ENCODE results near the gene MYBPHL.
A peak's percentile ranks its signal among the peaks of the same experiment; 100 is the strongest.
"Not testable (repeated sequence)": the region's sequence is repeated elsewhere in the genome, so short reads cannot be mapped to it uniquely, and the experiment has no call there.

The MYBPHL gene

GRCh38 chr1:109305991-109306390, 820 bp downstream of the MYBPHL start:
- not testable (repeated sequence) for DNase-seq (ENCODE audit: low read depth)

- DNase-seq (ENCODE audit: low read depth) = no peak
Observed at GRCh38 chr1:109304226-109304920, 2.4 kb downstream of the MYBPHL start.

GRCh38 chr1:109301874-109302273, 4.9 kb downstream of the MYBPHL start:
- DNase-seq (ENCODE audit: low read depth) = no peak

- DNase-seq (ENCODE audit: low read depth) = no peak
Observed at GRCh38 chr1:109300650-109301151, 6.1 kb downstream of the MYBPHL start.

- DNase-seq (ENCODE audit: low read depth) = no peak
Observed at GRCh38 chr1:109299558-109300343, 7.1 kb downstream of the MYBPHL start.

DNA sequence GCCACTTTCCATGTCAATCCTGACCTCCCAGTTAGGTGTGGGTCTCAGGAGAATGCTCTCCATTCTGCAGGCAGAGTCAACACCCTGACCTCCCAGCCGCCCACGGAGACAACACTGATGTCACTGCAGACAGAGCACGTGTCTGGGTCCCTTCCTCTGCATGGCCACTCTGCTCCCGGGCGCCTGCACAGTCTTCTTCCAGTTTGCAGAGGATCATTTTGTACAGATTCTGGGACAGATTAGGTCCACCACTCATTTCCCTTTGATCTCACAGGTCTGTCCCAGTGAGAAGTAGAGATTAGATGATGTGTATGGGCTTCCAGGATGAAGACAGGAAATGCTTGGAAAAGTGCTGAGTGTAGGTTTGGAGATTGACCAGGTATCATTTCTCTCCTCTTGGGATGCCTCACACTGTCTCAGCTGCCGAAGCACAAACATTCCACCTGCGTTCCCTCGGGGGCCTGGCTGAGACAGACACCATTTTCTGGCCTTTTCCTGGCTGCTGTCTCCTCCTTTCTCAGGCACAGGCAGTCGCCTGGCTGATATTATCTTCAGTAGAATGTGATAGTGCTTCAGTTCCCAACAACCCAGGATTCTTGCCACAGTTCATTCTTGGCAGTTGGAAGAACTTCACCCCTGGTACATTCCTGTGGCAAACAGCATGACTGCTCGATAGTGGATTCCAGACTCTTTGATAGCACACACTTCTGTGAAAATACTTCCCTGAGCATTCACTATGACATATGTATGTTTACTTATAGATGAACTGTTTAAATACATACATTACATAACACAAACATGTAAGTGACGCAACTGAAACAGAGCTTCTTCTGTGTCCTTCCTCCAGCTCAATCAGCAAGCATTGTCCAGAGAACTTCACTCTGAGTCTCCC, 7.9 kb downstream of the MYBPHL start:
- DNase-seq (ENCODE audit: low read depth) = no peak

DNA sequence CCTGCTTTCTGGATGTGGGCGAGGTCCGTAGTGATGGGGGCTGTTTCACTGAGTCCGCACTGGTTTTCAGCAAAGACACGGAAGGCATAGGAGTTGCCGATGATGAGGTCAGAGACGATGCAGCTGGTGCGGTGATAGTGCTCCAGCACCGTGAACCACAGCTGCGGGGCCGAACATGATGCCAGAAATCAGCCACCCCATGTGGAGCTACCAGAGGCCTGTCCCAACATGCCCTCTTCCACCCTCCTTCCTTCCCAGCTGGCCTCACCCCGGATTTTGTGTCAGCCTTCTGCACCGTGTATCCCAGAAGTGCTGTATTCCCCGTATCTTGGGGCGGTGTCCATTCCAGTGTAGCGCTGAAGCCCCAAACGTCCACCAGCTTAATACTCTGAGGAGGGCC, 10.0 kb downstream of the MYBPHL start:
- DNase-seq (ENCODE audit: low read depth) = no peak

GRCh38 chr1:109295712-109296415, 10.9 kb downstream of the MYBPHL start:
- no peak for DNase-seq (ENCODE audit: low read depth)

- DNase-seq (ENCODE audit: low read depth) = no peak
Observed at GRCh38 chr1:109294481-109294880, 12.3 kb downstream of the MYBPHL start.

DNA sequence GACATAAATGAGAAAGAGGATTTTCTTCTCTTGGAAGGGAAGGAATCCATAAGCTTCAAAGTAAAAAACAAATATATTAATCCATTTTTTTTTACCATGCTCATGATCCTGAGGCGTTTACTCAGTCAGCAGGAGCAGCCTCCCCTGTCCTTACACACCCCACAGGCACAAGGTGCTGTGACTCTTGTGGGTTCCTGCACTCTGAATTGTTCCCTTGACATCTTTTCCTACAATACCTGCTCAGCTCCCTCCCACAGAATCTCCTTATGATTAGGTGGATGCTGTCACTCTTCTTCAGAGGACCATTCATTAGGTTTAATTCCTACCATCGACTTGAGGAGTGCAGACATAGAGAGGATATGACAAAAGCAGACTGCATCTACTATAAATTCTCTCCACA, 13.8 kb downstream of the MYBPHL start:
- DNase-seq (ENCODE audit: low read depth) = no peak

GRCh38 chr1:109292364-109292763, 14.4 kb downstream of the MYBPHL start:
- no peak for DNase-seq (ENCODE audit: low read depth)

- DNase-seq (ENCODE audit: low read depth) = no peak
Observed at GRCh38 chr1:109290998-109291397, 15.8 kb downstream of the MYBPHL start.

GRCh38 chr1:109290137-109290536, 16.7 kb downstream of the MYBPHL start:
- DNase-seq (ENCODE audit: low read depth) = no peak

DNA sequence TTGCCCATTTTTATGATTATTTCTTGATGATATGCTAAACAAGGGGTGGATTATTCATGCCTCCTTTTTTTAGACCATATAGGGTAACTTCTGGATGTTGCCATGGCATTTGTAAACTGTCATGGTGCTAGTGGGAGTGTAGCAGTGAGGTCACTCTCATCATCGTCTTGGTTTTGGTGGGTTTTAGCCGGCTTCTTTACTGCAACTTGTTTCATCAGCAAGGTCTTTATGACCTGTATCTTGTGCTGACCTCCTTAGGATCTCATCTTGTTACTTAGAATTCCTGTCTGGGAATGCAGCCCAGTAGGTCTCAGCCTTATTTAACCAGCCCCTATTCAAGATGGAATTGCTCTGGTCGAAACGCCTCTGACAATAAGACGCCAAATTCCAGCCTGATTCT, 20.0 kb downstream of the MYBPHL start:
- DNase-seq (ENCODE audit: low read depth) = not testable (repeated sequence)

DNA sequence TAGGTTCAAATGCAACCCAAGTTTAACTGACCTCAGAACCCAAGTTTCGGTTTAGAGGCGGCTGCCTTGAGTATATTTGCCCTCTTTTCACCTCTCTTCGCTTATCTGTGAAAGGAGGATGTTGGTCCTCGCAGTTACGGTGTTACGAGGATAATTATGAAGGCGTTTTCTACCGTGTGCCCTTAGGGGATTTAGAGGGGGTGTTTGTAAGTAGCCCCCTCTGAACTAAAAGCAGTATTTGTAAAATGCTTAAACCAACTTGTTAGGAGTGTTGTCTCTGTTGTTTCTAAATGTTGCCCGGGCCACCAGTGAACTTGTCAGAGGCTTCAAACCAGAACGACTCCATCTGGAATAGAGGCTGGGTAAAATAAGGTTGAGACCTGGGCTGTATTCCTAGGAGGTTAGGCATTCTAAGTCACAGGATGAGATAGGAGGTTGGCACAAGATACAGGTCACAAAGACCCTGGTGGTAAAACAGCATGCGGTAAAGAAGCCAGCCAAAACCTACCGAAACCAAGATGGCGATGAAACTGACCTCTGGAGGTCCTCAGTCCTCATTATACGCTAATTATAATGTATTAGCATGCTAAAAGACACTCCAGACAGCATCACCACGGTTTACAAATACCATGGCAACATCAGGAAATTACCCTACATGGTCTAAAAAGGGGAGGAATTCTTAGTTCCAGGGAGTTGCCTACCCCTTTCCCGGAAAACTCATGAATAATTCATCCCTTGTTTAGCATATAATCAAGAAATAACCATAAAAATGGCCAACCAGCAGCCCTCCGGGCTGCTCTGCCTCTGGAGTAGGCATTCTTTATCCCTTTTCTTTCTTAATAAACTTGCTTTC, 22.8 kb downstream of the MYBPHL start:
- DNase-seq (ENCODE audit: low read depth) = no peak

- DNase-seq (ENCODE audit: low read depth) = peak; percentile 80
Observed at GRCh38 chr1:109282952-109283747, 23.7 kb downstream of the MYBPHL start, which contains the start of gene PSRC1. Gene PSRC1 (minus strand): TSS chr1:109283145.

DNA sequence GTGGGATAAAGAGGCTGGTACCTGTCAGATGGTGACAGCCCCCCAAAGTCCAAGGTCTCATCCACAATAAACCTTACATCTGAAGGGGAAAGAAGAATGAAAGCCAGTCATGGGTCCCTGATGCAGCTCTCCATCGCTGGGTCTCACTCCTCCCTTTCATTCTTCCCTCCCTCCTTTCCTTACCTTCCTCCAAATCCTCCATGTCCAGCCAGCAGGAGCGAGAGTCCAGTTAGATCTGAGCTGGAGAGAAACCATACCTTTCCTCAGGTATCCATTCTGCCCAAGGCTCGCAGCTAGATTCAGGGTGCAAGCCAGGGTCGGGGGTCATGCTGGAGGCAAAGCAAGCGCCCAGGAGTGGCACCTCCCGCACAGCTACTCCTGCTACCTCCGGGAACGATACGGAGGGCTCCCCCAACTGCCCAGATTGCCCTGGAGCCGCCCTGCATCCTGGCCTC, 24.3 kb downstream of the MYBPHL start:
- DNase-seq (ENCODE audit: low read depth) = no peak

GRCh38 chr1:109281680-109282496, 24.9 kb downstream of the MYBPHL start:
- no peak for DNase-seq (ENCODE audit: low read depth)

GRCh38 chr1:109280862-109281261, 25.9 kb downstream of the MYBPHL start:
- no peak for DNase-seq (ENCODE audit: low read depth)
